Activated CD4-positive, alpha-beta T cell treated with anti-CD3 and anti-CD28 coated beads, Interleukin-2, amount 50 U/mL, for 48 hours (primary cell): ENCODE results near the gene ZFP64.
A peak's percentile ranks its signal among the peaks of the same experiment; 100 is the strongest.
"Not testable (repeated sequence)": the region's sequence is repeated elsewhere in the genome, so short reads cannot be mapped to it uniquely, and the experiment has no call there.

Experiments used
- DNase-seq, 2 experiments: peaks; one replicate each; pipeline ENCODE4 v3.0.0-alpha.2; 2020

Gene ZFP64

DNA sequence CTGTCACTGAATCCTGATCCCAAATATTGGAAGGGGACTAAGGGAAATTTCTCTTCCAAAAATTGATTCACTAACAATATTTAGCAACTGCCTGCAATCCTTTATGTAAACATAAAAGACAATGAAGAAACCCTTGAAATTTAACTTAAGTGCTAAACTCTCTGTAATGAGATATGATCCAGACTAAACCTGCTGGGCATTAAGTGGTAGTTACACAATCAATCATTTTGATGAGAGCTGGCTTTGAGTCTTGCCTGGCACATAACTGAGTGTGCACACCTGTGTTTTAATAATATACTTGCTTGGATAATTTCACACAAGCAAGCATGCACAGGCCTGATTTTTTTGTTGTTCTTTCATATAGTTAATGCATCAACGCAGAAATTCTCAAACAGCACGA is 9.8 kb upstream of the ZFP64 start:
- no peak for DNase-seq

DNA sequence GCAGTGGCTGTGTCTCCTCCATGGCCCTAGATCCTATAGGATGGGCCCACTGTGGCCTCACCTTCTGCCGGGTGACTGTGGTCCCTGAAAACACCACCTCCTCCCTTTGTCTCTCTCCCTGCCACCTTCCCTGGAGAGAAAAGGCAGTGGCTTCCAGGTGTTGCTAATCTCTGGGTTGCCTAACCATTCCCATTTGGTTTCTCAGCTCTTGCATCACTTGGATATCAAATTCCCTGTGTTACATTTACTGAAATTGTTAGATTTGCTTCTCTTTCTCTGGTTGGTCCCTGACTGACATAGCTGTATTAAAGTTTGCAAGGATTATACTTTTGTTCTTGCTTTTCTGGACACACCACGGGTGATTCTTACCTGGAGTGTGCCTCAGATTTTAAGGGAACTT is 9.3 kb upstream of the ZFP64 start:
- DNase-seq: no peak

DNA sequence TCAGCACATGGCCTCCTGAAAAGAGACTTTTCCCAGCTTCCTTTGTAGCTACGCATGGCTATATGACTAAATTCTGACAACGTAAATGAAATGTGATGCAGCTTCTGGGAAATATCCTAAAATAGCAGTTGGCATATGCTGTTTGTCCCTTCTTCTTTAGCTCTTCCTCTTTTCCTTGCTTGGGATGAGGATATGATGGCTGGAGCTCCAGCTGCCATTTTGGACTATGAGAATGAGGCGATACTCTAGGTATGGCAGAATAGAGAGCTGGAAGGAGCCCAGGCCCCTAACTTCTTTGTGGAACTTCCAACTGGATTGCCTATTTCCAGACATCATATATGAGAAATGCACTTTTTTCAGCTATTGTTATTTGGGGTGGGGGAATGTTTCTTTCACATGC is 5.3 kb upstream of the ZFP64 start:
- no peak for DNase-seq

DNA sequence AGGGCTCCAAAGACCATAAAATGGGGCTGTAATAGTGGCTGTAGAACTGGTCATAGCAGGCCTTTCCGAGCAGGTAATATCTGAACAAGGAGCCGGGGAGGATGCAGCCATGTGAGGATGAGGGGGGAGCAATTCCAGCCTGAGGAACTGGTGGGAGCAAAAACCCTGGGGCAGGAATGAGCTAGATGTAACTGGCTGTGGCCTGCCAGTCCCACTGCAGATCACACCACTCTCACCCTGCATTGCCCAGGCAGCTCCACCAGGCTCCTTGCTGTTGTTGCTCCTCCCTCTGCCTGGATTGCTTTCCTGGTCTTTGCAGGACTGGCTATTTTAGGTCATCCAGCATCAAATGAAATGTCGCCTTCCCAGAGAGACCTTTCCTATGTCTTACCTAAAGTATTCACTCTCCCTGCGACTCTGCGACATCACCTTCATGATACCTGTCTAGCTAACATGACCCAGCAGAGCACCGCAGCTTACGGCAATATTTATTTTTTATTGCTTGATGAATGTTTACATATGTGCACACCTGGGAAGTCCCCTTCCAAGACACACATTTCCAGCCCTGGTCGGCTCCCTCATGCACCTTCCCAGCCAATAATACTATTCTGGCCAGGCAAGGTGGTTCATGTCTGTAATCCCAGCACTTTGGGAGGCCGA is 2.4 kb upstream of the ZFP64 start:
- DNase-seq: no peak

DNA sequence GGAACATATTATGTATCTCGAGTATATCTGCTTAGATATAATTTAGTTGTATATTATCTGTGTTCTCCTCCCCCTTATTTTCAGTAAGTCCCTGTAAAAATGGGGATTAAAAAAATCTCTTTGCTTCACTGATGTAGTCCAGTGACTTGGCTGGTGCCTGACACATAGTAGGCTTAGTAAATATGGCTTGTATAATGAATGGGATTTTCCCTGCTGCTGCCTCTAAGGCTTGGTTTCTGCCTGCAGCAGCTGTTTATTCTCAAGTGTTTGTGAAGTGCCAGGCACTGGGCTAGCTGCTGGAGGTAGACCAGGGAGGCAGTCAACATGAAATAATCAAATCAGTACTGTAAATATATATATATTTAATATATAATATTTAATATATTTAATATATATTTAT is 1.6 kb upstream of the ZFP64 start:
- DNase-seq: no peak

DNA sequence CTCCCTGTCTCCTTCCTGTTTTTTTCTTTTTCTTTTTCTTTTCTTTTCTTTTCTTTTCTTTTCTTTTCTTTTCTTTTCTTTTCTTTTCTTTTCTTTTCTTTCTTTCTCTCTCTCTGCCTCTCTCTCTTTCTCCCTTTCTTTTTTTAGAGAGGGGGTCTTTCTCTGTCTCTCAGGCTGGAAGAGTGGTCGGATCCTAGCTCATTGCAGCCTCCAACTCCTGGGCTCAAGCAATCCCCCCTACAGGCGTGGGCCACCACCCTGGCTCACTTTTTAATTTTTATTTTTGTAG is 1.1 kb upstream of the ZFP64 start:
- DNase-seq: not testable (repeated sequence)

DNA sequence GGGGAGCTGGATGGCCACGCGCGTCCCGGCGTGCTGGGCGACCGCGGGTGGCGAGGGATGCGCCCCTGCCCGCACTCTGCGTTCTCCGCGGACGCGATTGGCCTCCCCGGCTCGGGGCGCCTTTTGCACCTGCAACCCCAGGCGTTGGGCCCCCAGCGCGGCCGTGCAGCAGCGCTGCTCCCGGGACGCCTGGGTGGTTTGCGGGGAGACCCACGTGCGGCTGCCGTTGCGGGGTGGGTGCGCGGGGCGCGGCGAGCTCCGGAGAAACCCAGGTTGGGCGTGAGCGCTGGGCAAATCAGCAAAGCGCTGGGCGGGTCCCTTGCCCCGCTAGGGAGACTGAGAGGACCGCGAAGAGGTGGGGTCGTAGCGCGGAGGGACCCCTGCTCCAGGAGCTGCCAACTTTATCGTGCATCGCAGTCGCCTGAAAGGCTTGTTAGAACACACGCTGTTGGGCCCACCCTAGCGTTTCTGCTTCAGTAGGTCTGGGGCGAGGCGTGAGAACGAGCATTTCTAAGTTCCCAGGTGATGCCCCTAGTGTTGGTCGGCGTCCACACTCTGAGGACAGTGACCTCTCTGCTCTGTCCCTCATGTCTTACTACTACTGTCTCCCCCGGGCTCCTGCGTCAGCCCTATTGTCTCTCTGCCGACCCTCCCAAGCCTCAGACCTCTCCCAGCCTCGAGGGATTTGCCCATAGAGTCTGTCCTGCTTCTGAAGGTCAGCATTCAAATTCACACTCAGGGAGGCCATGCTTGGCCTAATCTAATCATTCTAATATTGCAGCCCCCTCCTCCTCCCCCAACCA is 538 bp upstream of the ZFP64 start:
- DNase-seq: peak; percentile 58 to 59

DNA sequence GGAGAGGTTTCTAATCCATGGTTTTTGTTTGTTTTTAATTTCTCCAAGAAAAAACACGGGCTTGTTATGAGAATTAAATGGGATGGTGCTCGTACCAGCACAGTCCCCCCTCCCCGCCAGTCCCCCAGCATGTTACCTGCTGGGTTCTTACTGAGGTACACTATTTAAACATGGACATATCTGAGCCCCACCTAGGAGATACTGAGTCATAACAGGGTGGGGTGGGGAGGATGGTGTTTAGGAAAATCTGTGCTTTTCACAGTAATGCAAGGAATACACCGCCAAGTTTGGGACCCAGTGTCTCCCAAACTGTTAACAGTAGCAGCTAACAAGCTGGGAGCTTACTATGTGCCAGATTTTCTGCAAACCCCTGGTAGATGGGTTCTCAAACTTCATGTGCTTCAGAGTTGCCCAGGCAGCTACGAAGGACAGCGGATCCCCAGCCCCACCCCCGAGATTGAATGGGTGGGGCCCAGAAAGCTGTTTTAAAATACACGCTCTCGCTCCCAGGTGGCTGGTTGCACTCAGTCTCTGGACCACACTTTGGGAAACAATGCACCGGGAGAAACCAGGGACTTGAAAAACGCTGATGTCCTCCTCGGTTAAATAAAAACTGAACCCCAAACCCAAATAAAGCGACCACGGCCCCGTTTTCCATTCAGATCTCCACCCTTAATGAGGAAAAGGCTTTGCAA is 995 bp downstream of the ZFP64 start:
- peak; percentile 49 to 57 for DNase-seq

DNA sequence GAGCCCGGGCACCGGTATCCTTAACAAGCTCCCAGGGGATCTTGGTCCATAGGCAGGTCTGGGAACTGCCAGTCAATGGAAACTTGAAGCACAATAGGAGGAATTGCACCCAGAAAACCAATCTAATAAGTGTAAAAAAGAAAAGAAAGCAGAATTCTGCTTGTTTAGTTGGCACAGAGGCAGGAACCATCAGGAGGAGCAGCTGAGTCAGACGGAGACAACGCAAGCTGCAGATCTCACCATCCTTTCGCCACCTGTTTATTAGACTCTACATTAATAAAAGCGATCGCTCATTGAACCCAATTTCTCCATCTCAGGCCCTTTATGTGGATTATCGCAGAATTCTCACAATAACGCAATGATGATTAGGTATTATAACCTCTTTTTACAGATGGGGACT is 9.8 kb downstream of the ZFP64 start:
- no peak for DNase-seq

DNA sequence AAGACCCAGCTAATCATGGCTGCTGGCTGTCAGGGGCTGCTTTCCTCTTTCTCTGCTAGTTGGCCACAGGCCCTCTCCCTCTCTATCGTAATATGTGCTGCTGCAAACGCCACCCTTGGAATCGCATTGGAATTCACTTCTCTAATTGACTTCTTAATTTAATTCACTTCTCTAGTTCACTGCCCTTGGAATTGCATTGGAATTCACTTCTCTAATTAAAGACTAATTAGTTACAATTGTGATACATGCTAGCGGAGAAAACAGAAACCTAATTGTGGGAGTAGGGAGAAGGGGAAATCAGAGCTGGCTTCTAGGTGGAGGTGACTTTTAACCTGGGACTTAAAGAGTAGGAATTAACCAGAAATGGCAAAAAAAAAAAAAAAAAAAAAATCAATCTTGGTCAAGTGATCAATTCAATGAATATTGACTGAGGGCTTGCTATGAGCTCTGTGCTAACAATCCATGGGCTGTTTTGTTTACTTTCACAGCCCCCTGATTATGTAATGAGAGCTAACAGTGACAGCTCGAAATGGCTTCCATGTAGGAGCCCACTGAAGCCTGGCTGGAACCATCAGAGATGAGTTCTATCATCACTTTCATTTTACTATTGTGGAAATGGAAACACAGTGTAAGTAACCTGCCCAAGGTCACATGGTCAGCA is 11.3 kb downstream of the ZFP64 start:
- DNase-seq: no peak

DNA sequence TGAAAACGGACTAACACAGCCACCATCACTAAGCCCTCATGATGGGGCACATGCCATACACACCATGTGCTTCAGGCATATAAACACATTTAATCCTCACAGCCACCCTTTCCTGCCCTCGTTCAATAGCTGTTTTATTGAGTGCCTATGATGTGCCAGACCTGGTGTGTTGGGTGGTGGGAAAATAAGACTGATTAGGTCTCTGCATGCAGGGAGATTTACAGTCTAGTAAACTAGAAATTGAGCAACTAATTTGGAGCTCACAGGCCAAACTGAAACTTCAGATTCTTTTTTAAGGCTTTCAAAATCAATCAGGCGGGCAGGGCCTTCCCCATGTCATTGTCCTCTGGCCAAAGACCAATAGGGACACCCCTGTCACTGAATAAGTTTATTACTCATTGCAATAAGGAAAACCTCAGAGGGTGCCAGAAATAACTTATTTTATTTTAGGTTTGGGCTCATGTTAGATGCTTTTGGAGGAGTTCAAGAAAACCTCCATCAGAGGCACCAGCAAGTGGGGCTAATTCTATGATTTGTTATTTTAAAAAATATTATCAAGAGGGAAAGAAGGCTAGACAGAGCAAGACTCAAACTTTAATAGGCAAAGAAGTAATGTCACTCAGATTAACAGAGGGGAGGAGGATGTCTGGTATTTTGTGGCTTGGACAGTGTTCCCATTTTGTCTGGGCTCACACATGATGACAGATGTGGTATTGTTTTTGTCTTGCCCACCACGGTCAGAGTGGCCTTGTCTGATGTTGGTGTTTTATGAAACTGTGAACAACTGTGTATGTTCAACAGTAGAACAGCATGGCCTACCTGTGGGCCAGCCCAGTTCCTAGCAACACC is 12.0 kb downstream of the ZFP64 start:
- peak; percentile 25 to 36 for DNase-seq

DNA sequence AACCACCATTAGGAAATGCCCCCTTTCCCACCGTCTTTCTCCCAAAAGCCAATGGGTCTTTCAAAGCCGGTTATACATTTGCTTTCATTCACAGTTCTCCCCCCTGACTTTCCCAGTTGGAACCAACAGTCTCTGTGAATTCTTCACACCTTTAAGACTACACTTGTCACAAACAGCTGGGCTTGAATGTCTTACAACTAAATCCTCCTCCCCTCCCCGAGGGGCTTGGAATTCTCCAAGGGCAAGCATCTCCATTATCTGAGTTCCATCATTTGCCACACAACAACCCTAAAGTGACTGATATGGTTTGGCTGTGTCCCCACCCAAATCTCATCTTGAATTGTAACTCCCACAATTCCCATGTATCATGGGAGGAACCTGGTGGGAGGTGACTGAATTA is 12.9 kb downstream of the ZFP64 start:
- DNase-seq: no peak

DNA sequence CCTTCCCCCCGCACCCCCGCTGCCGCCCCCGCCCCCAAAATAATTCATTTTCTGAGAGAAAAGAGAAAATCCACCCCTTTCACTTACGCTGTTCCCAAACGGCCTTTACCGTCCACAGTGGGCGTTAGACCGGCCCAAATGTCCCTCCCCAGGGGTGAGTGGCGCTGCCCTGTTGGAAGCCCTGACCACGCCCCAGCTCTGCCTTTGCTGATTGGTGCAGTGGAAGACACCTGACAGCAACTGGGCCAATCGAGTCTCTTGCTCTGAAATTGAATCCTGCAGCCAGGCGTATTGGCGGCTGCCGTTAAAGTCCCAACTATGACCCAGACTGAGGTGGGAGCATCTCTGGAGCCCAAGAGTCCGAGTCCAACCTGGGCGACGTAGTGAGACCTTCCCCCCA is 15.7 kb downstream of the ZFP64 start:
- no peak for DNase-seq

DNA sequence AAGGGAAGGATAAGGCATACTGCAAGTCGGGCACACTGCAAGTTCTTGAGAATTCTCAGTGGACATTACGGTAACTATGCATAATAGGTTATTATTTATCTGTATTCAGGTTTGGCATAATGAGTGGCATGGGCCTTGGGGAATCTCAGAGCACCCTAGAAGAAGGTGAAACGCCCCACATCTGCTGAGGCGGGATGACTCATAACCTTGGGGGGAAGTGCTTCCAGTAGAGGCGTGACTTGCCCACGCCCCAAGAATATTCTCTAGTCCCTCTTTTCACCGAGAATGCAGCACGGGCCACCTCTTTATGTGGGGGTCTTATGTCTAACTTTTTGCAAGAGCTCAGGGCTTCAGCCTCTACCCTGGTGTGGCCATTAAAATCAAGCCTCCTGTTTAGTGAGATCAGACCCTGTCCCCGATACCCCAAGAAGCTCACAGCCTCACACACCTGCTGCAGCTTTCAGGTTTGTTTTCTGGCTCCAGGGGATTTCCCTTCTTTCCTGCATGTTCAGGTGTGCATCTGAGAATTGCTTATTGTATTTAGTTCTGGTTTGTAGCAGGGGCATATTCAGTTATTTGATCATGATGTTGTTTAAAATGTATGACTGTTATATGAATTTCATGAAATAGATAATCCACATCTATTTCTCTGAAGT is 19.1 kb downstream of the ZFP64 start:
- no peak for DNase-seq

DNA sequence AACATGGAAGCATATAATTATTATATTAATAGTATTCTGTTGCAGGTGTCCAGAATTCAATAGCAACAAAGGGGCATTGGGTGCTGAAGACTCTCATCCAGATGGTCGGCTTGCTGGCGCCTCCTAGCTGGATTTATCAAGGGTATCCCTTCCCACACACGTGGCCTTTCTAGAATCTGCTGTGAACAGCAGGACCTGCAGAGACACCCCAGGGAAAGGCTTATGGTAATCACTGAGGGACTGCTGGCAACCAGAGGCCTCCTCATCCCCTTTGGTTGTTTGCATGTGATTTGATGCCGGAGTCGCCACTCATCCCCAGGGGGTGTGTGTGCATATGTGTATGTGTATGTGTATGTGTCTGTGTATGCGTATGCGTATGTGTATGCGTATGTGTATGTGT is 20.6 kb downstream of the ZFP64 start:
- no peak for DNase-seq

DNA sequence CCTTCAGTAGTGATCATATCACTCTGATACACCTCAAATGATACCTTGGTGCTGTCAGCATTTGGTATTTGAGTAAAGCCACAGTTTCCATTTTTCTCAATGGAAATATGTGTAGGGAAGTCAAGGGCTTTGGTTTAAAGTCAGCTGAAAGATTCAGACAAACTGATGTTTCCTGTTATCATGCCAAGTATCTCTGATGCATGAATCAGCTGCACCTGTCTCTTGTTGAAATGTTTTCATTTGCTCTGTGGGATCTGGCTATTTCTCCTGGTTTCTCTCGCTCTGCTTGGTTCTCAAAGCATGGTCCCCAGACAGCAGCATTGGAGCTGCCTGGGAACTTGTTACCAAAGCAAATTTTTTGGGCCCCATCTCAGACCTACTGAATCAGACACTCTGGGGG is 23.5 kb downstream of the ZFP64 start:
- no peak for DNase-seq

DNA sequence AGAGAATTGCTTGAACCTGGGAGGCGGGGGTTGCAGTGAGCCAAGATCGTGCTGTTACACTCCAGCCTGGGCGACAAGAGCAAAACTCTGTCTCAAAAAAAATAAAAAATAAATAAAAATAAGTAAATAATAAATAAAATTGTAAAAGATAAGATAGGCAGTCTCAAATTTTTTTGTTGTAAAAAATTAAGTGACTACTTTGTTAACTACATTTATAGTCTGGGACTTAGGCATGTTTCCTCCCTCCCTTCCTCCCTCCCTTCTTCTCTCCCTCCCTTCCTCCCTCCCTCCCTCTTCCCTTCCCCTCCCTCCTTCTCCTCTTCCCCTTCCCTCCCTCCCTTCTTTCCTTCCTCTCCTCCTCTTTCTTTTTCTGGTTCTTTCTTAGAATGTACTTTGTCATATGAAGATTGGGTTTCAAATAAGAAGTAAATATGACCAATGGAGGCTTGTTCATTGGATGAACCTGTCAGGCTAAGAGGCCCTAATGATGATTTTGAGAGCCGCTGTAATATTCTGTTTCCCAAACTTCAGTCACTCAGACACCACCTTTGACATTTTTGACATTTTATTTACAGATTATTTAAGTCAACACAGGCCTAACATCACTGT is 24.2 kb downstream of the ZFP64 start:
- DNase-seq: no peak

DNA sequence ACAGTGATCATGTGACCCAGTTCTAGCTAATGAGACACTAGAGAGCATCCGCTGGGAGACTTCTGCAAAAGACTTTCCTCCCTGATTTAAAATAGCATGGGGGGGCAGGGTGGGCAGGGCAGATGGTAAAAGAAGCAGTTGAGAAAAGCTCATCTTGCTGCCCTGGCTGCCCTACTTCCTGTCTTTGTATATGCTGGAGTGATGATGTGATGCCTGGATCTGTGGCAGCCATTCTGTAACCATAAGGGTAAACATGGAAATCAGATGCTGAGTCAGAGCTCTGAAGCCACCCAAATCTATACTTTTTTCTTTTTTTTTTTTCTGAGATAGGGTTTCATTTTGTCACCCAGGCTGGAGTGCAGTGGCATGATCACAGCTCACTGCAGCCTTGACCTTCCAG is 25.4 kb downstream of the ZFP64 start:
- no peak for DNase-seq

DNA sequence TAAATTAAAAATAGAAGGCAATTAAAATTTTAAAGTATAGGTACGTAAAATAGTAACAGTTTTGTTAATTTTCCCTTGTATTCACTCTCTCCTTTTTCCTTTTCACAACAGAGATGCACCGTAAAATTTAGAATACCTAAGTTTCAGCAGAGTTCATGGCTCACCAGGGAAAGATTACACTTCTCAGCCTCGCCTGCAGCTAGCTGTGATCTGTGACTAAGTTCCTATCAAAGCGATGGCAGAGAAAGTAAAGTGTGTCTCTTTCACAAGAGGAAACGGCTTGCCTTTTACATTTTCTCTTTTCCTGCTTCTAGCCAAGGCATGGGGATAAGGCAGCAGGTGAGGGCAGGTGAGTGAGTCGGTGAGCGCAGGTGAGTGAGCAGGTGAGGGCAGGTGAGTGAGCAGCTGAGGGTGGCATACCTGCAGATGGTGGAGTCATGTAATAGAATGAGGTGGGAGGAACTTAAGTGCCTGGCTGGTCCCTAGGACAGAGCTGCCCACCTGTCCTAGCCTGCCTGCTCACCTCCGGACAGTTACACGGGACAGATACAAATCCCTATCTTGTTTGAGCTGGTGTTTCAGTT is 30.9 kb downstream of the ZFP64 start:
- no peak for DNase-seq

DNA sequence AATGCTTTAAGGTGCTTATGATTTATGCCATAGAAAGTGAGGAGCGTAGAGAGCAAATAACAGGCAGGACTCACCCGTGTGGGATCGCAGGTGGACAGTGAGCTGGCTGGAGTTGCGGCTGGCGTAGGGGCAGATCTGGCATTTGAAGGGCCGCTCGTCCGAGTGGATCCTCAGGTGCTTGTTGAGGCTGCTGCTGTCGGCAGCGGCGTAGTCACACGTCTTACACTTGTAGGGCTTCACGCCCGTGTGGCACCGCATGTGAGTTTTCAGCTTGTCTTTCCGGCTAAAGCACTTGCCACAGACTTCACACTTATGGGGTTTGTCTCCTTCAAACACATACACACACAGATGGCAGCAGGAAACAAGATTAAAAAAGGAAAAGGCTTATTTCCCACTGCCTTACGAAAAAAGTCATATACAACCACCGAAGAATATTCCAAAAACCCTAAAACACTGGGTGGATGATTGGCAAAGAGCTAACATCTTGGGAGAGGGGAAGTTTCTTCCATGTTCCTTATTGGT is 31.5 kb downstream of the ZFP64 start:
- DNase-seq: no peak

DNA sequence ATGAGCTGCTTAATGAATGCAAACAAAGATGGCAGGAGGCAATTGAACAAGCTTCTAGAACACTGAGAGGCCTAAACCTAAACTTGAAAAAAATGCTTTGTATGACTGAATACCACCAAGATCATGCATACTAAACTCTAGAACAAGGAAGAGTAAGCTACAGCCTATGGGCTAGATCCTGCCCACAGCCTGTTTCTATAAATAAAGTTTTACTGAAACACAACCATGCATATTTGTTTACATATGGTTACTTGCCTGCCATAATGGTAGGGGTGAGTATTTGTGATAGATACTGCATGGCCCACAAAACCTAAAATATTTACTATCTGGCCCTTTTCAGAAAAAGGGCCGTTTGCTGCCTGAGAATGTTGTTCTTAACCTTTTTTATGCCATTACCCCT is 37.0 kb downstream of the ZFP64 start:
- no peak for DNase-seq
